ENCODE data around the gene TFR2. TPM values are rescaled to one million over a fixed set of nuclear protein-coding genes. Genes with fewer than 3 reads are reported as not detected.

TFR2 gene
- polyA plus RNA-seq, 1 experiment = 0.49 TPM

DNA sequence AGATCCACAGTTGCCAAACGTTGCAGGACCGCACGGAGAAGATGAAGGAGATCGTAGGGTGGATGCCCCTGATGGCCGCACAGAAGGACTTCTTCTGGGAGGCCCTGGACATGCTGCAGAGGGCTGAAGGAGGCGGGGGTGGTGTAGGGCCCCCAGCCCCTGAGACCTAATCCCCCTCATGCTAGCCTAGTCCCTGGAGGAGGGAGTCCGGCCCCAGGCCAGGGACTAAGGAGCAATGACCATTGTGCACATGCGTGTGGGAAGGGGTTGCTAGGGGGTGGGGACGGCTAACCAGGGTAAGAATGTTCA is 40.7 kb downstream of the TFR2 start:
- Histone ChIP-seq H3K36me3 (ENCODE audit: control insufficient read depth, insufficient read depth, low read length) (peaks cover 5% of the 10 kb centered on the region), H3K4me3 (ENCODE audit: low read depth, low read length) (no peak overlapping the region), H3K27me3 (ENCODE audit: control insufficient read depth, insufficient read depth, low read length) (no peaks in the 10 kb centered on the region)
- no peak for DNase-seq (ENCODE audit: low read depth)
- TF ChIP-seq, protein P1, sequence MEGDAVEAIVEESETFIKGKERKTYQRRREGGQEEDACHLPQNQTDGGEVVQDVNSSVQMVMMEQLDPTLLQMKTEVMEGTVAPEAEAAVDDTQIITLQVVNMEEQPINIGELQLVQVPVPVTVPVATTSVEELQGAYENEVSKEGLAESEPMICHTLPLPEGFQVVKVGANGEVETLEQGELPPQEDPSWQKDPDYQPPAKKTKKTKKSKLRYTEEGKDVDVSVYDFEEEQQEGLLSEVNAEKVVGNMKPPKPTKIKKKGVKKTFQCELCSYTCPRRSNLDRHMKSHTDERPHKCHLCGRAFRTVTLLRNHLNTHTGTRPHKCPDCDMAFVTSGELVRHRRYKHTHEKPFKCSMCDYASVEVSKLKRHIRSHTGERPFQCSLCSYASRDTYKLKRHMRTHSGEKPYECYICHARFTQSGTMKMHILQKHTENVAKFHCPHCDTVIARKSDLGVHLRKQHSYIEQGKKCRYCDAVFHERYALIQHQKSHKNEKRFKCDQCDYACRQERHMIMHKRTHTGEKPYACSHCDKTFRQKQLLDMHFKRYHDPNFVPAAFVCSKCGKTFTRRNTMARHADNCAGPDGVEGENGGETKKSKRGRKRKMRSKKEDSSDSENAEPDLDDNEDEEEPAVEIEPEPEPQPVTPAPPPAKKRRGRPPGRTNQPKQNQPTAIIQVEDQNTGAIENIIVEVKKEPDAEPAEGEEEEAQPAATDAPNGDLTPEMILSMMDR (IDR thresholded peaks at IDR 0.05; ENCODE audit: insufficient read depth, low read depth, low read length) = no peak
- POLR2A ChIA-PET = no interaction called here
- CTCF ChIA-PET = no interaction called here

DNA sequence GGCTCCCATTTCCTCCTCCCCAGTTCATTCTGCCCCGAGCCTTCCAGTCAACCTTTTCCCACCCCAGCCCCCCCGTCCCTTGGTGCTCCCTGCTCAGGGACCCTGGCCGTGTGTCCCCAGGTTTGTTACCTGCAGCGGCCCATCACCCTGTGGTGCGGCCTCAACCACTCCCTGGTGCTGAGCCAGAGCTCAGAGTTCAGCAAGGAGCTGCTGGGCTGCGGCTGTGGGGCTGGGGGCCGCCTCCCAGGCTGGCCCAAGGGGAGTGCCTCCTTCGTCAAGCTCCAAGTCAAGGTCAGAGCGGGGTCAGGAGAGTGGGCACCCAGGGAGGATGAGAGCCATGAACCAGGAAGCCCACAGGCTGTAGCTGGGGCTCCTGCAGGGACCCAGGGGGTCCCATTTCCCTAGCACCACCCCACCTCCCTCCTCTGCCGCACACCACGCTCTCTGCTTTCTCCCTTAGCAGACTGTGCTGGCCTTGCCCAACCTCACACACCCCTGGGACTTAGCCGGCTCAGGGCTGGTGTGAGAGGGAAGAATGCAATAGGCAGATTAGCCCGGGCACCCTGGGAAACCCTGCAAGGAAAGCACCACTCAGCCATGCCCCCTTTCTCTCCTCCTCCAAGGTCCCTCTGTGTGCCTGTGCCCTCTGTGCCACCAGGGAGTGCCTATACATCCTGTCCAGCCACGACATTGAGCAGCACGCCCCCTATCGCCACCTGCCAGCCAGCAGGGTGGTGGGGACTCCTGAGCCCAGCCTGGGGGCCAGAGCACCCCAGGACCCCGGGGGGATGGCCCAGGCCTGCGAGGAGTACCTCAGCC is 41.2 kb downstream of the TFR2 start:
- TF ChIP-seq, protein P1 (IDR thresholded peaks at IDR 0.05; ENCODE audit: insufficient read depth, low read depth, low read length) = no peak
- ChIA-PET POLR2A (no interaction called here), CTCF (interaction anchor here (0.6 to 1.8 kb wide), 3 partner anchors 11 to 49 kb away, joined by 3 to 8 read pairs (median 3); no protein-coding TSS in a partner anchor)
- no peaks in the 10 kb centered on the region for H3K27me3 ChIP-seq (ENCODE audit: control insufficient read depth, insufficient read depth, low read length)
- no peak overlapping the region for H3K4me3 ChIP-seq (ENCODE audit: low read depth, low read length)
- DNase-seq (ENCODE audit: low read depth) = no peak
- peaks cover under 1% of the 10 kb centered on the region for H3K36me3 ChIP-seq (ENCODE audit: control insufficient read depth, insufficient read depth, low read length)

DNA sequence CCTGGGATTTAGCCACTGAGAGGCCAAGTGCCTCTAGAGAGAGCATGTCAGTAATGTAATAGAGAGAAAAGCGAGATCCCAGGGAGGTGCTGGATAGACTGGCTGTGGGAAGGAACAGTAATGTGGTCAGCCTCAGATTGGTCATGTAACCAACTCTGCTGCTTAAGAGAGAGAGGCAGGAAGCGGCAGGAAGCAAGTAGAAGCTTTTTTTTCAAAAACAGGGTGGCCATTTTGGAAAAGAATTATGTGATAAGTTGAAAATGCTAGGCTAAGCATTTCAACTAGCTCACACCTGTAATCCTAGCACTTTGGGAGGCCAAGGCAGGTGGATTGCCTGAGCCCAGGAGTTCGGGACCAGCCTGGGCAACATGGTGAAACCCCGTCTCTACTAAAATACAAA is 42.9 kb downstream of the TFR2 start:
- TF ChIP-seq, protein P1 (IDR thresholded peaks at IDR 0.05; ENCODE audit: insufficient read depth, low read depth, low read length) = no peak
- Histone ChIP-seq H3K4me3 (ENCODE audit: low read depth, low read length) (no peak overlapping the region), H3K36me3 (ENCODE audit: control insufficient read depth, insufficient read depth, low read length) (no peaks in the 10 kb centered on the region), H3K27me3 (ENCODE audit: control insufficient read depth, insufficient read depth, low read length) (no peaks in the 10 kb centered on the region)
- no peak for DNase-seq (ENCODE audit: low read depth)
- ChIA-PET POLR2A (no interaction called here), CTCF (interaction anchor here (1.8 kb wide), 1 partner anchor 9 kb away, joined by 8 read pairs; no protein-coding TSS in a partner anchor)

DNA sequence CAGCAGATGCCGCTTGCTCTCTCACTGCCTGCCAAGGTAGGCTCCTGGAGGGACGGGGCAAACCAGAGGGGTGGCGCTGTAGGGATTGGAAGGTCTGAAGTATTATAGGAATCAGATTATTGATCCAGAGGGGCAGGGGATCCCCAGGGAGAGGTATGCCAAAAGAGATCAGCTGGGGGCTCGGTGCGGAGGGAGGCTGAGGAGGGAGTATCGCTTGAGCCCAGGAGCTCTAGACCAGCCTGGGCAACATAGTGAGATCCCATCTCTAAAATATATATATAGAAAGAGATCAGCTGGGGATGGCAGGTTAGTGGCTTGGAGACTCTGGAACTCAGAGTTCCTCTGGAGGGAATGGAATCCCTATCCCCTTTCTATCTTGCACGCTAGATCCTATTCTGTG is 46.2 kb downstream of the TFR2 start:
- H3K27me3 ChIP-seq (ENCODE audit: control insufficient read depth, insufficient read depth, low read length) = no peaks in the 10 kb centered on the region
- TF ChIP-seq, protein P1 (IDR thresholded peaks at IDR 0.05; ENCODE audit: insufficient read depth, low read depth, low read length) = no peak
- no peaks in the 10 kb centered on the region for H3K36me3 ChIP-seq (ENCODE audit: control insufficient read depth, insufficient read depth, low read length)
- ChIA-PET POLR2A (no interaction called here), CTCF (interaction anchor here (0.6 to 1.6 kb wide), 3 partner anchors 8 to 144 kb away, joined by 3 to 4 read pairs (median 3); partner anchors contain the start of gene FBXO24)
- H3K4me3 ChIP-seq (ENCODE audit: low read depth, low read length) = no peak overlapping the region
- DNase-seq (ENCODE audit: low read depth) = no peak

DNA sequence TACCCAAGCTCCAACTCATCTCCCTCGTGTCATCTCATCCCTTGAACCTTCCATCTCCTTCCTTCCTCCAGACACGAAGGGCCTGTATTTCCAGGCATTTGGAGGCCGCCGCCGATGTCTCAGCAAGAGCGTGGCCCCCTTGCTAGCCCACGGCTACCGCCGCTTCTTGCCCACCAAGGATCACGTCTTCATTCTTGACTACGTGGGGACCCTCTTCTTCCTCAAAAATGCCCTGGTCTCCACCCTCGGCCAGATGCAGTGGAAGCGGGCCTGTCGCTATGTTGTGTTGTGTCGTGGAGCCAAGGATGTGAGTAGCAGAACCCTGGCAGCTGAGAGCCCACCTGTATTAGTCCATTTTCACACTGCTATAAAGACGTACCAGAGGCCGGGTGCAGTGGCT is 49.8 kb downstream of the TFR2 start:
- Histone ChIP-seq H3K27me3 (ENCODE audit: control insufficient read depth, insufficient read depth, low read length) (no peaks in the 10 kb centered on the region), H3K36me3 (ENCODE audit: control insufficient read depth, insufficient read depth, low read length) (no peaks in the 10 kb centered on the region), H3K4me3 (ENCODE audit: low read depth, low read length) (no peak overlapping the region)
- DNase-seq (ENCODE audit: low read depth) = no peak
- ChIA-PET CTCF (interaction anchor here (1.1 to 2.3 kb wide), 4 partner anchors 17 to 101 kb away, joined by 3 to 6 read pairs (median 4); no protein-coding TSS in a partner anchor), POLR2A (interaction anchor here (0.6 kb wide), 1 partner anchor 257 kb away, joined by 5 read pairs; no protein-coding TSS in a partner anchor)
- TF ChIP-seq, protein P1 (IDR thresholded peaks at IDR 0.05; ENCODE audit: insufficient read depth, low read depth, low read length) = no peak

Data from BJ (cell line).